ENCODE data around the gene PLXDC1. TPM values are rescaled to one million over a fixed set of nuclear protein-coding genes. Genes with fewer than 3 reads are reported as not detected.

The PLXDC1 gene
- total RNA-seq, 1 experiment from 2014 or later, result 0.75 TPM

DNA sequence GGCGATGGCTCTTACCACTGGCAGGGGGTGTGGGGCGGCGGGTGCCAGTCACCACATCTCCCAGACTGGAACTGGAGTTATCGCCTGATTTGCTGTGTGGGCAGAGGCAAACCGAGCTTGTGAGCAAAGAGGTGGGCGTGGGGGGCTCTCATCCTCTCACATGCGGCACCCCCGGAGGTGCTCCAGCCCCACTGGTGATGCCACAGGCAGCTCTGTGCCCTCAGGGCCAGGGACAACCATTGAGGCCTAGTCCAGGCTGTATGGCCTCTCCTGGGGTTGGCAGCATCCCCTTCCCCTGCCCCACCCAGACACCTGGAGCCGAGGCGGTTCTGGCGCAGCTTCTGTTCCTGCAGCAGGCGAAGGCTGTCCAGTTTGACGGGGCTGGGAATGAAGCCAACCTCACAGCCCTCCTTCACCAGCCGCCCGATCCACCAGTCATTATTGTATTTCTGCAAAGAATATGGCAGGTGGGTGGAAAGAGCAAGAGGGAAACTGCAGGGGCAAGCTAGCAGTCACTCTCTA, 35.1 kb upstream of the PLXDC1 start:
- DNase-seq (ENCODE audit: low spot score), result no peak
- BruUV-seq (replicated peaks), result no TSS peak
- intact Hi-C loops (cut with micrococcal nuclease; ENCODE audit: unreplicated experiment), result no loop called here
- POLR2A ChIA-PET (ENCODE audit: low non-redundant PET), result no interaction called here
- TF ChIP-seq, protein P1, sequence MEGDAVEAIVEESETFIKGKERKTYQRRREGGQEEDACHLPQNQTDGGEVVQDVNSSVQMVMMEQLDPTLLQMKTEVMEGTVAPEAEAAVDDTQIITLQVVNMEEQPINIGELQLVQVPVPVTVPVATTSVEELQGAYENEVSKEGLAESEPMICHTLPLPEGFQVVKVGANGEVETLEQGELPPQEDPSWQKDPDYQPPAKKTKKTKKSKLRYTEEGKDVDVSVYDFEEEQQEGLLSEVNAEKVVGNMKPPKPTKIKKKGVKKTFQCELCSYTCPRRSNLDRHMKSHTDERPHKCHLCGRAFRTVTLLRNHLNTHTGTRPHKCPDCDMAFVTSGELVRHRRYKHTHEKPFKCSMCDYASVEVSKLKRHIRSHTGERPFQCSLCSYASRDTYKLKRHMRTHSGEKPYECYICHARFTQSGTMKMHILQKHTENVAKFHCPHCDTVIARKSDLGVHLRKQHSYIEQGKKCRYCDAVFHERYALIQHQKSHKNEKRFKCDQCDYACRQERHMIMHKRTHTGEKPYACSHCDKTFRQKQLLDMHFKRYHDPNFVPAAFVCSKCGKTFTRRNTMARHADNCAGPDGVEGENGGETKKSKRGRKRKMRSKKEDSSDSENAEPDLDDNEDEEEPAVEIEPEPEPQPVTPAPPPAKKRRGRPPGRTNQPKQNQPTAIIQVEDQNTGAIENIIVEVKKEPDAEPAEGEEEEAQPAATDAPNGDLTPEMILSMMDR (conservative IDR thresholded peaks at IDR 0.05; ENCODE audit: low read depth, low read length), result no peak
- no peak for TF ChIP-seq EZH2 (IDR thresholded peaks at IDR 0.05; ENCODE audit: borderline replicate concordance, low read depth, low read length, poor library complexity, severe bottlenecking)
- no peak overlapping the region for H3K27ac ChIP-seq (ENCODE audit: low read depth, low read length, poor library complexity, severe bottlenecking)
- CTCF ChIA-PET, result no interaction called here
- no peak overlapping the region for H3K4me3 ChIP-seq (ENCODE audit: low read depth, low read length, poor library complexity, severe bottlenecking)
- H3K9me3 ChIP-seq (ENCODE audit: low read depth, low read length, poor library complexity, severe bottlenecking), result no peaks in the 10 kb centered on the region
- H3K4me1 ChIP-seq (ENCODE audit: insufficient read depth, low read length, poor library complexity, severe bottlenecking), result no peaks in the 10 kb centered on the region
- peaks cover 3% of the 10 kb centered on the region for H3K36me3 ChIP-seq (ENCODE audit: insufficient read depth, low read length, poor library complexity, severe bottlenecking)
- H3K27me3 ChIP-seq (replicated peaks; ENCODE audit: insufficient read depth, low read depth, low read length, poor library complexity), result no peaks in the 10 kb centered on the region

DNA sequence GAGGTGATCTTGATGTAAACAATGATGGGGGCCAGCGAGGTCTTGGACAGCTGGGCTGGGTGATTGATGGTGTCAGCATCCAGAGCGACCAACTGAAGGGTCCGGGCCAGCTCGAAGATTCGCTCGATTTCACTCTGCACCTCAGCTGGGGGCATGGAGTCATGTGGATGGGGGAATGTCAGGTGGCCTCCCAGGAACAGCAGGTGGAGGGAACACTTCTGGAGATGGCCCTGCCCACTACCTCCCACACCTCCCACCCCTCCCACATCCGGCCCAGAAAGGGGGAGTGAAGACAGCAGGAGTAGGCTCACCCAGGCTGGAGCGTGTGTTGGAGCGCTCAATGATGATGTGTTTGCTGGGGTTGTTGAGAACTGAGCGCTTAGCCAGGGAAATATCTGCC, 32.3 kb upstream of the PLXDC1 start:
- CTCF ChIA-PET, result interaction anchor here (1.3 kb wide), 1 partner anchor 9 kb away, joined by 6 read pairs; no protein-coding TSS in a partner anchor
- H3K27me3 ChIP-seq (replicated peaks; ENCODE audit: insufficient read depth, low read depth, low read length, poor library complexity), result no peaks in the 10 kb centered on the region
- no TSS peak for BruUV-seq (replicated peaks)
- no peak overlapping the region for H3K27ac ChIP-seq (ENCODE audit: low read depth, low read length, poor library complexity, severe bottlenecking)
- no peak overlapping the region for H3K4me3 ChIP-seq (ENCODE audit: low read depth, low read length, poor library complexity, severe bottlenecking)
- intact Hi-C loops (cut with micrococcal nuclease; ENCODE audit: unreplicated experiment), result no loop called here
- H3K9me3 ChIP-seq (ENCODE audit: low read depth, low read length, poor library complexity, severe bottlenecking), result no peaks in the 10 kb centered on the region
- H3K36me3 ChIP-seq (ENCODE audit: insufficient read depth, low read length, poor library complexity, severe bottlenecking), result no peaks in the 10 kb centered on the region
- no peak for DNase-seq (ENCODE audit: low spot score)
- POLR2A ChIA-PET (ENCODE audit: low non-redundant PET), result no interaction called here
- TF ChIP-seq, protein P1 (conservative IDR thresholded peaks at IDR 0.05; ENCODE audit: low read depth, low read length), result no peak
- TF ChIP-seq EZH2 (IDR thresholded peaks at IDR 0.05; ENCODE audit: borderline replicate concordance, low read depth, low read length, poor library complexity, severe bottlenecking), result no peak
- no peaks in the 10 kb centered on the region for H3K4me1 ChIP-seq (ENCODE audit: insufficient read depth, low read length, poor library complexity, severe bottlenecking)

DNA sequence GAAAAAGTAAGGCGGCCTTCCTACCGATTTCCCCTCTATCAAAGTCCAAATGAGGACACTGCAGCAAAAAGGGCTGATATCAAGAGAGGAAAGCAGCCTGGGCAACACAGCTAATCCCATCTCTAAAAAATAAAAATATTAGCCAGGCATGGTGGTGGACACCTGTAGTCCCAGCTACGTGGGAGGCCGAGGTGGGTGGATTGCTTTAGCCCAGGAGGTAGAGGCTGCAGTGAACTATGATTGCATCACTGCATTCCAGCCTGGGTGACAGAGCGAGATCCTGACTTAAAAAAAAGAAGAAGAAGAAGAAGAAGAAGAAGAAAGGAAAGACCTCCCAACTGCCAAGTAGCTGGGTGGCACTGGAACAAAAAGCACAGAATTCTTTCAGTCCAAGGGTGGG, 31.6 kb upstream of the PLXDC1 start:
- Histone ChIP-seq H3K4me1 (ENCODE audit: insufficient read depth, low read length, poor library complexity, severe bottlenecking) (no peaks in the 10 kb centered on the region), H3K36me3 (ENCODE audit: insufficient read depth, low read length, poor library complexity, severe bottlenecking) (no peaks in the 10 kb centered on the region), H3K27me3 (replicated peaks; ENCODE audit: insufficient read depth, low read depth, low read length, poor library complexity) (no peaks in the 10 kb centered on the region), H3K27ac (ENCODE audit: low read depth, low read length, poor library complexity, severe bottlenecking) (no peak overlapping the region), H3K4me3 (ENCODE audit: low read depth, low read length, poor library complexity, severe bottlenecking) (no peak overlapping the region), H3K9me3 (ENCODE audit: low read depth, low read length, poor library complexity, severe bottlenecking) (no peaks in the 10 kb centered on the region)
- CTCF ChIA-PET, result interaction anchor here (1.3 kb wide), 1 partner anchor 8 kb away, joined by 6 read pairs; no protein-coding TSS in a partner anchor
- no TSS peak for BruUV-seq (replicated peaks)
- intact Hi-C loops (cut with micrococcal nuclease; ENCODE audit: unreplicated experiment), result no loop called here
- POLR2A ChIA-PET (ENCODE audit: low non-redundant PET), result no interaction called here
- TF ChIP-seq, protein P1 (conservative IDR thresholded peaks at IDR 0.05; ENCODE audit: low read depth, low read length), result no peak
- TF ChIP-seq EZH2 (IDR thresholded peaks at IDR 0.05; ENCODE audit: borderline replicate concordance, low read depth, low read length, poor library complexity, severe bottlenecking), result no peak
- no peak for DNase-seq (ENCODE audit: low spot score)

Data from A673 (cell line).